Stimulated activated CD8-positive, alpha-beta memory T cell treated with anti-CD3 and anti-CD28 coated beads, Interleukin-7, amount 100 ng/mL, for 48 hours (primary cell): ENCODE results near the gene PAXIP1.
"Not testable (repeated sequence)": the region's sequence is repeated elsewhere in the genome, so short reads cannot be mapped to it uniquely, and the experiment has no call there.

Experiments
- DNase-seq, 2 donors: peaks; one replicate each; pipeline ENCODE4 v3.0.0-alpha.2; 2020; ENCODE audit warnings: low read depth in 1 of 2; ENCODE audit errors: extremely low read depth in 1 of 2

Gene PAXIP1

GRCh38 chr7:155003092-155003375 is at the start of gene PAXIP1:
TSS of gene PAXIP1 (minus strand) at chr7:155003124. CDS start at chr7:155002929, 195 bp downstream.
- peak in 1 of 2 donors; percentile 46 for DNase-seq

- no peak for DNase-seq
Observed at GRCh38 chr7:155051355-155051754, 48.4 kb upstream of the PAXIP1 start.

GRCh38 chr7:155048006-155048405 is 45.1 kb upstream of the PAXIP1 start:
- DNase-seq = no peak

GRCh38 chr7:155043756-155044155 is 40.8 kb upstream of the PAXIP1 start:
- DNase-seq = no peak

- DNase-seq = no peak
Observed at GRCh38 chr7:155038335-155038734, 35.4 kb upstream of the PAXIP1 start.

- not testable (repeated sequence) for DNase-seq
Observed at GRCh38 chr7:155034495-155034894, 31.6 kb upstream of the PAXIP1 start.

- no peak for DNase-seq
Observed at GRCh38 chr7:155032978-155033377, 30.1 kb upstream of the PAXIP1 start.

- DNase-seq = no peak
Observed at GRCh38 chr7:155027879-155028278, 25.0 kb upstream of the PAXIP1 start.

- no peak for DNase-seq
Observed at GRCh38 chr7:155021699-155022145, 18.8 kb upstream of the PAXIP1 start.

- DNase-seq = no peak
Observed at GRCh38 chr7:155020996-155021395, 18.1 kb upstream of the PAXIP1 start.

- no peak for DNase-seq
Observed at GRCh38 chr7:155017834-155018233, 14.9 kb upstream of the PAXIP1 start.

- DNase-seq = no peak
Observed at GRCh38 chr7:155011086-155011485, 8.2 kb upstream of the PAXIP1 start.

GRCh38 chr7:155009570-155010157 is 6.7 kb upstream of the PAXIP1 start:
- no peak for DNase-seq

- no peak for DNase-seq
Observed at GRCh38 chr7:155007947-155008346, 5.0 kb upstream of the PAXIP1 start.

- DNase-seq = peak; percentile 60 to 64
Observed at GRCh38 chr7:155003376-155004214, 671 bp upstream of the PAXIP1 start.

GRCh38 chr7:155002411-155003091 is 373 bp downstream of the PAXIP1 start:
- DNase-seq = peak in 1 of 2 donors; percentile 27

GRCh38 chr7:155001756-155002410 is 1.0 kb downstream of the PAXIP1 start:
- no peak for DNase-seq

GRCh38 chr7:155000795-155001194 is 2.1 kb downstream of the PAXIP1 start:
- DNase-seq = no peak

GRCh38 chr7:154998481-154998880 is 4.4 kb downstream of the PAXIP1 start:
- no peak for DNase-seq

GRCh38 chr7:154997840-154998370 is 5.0 kb downstream of the PAXIP1 start:
- no peak for DNase-seq

GRCh38 chr7:154996756-154997155 is 6.2 kb downstream of the PAXIP1 start:
- DNase-seq = no peak
